Measurements from ENCODE around the gene LARGE2. TPM values are rescaled to one million over a fixed set of nuclear protein-coding genes. Genes with fewer than 3 reads are reported as not detected.
"Not testable (repeated sequence)": the region's sequence is repeated elsewhere in the genome, so short reads cannot be mapped to it uniquely, and the experiment has no call there.

Gene LARGE2
- total and polyA plus RNA-seq, 2 experiments from 2014 or later = 89.8 to 107 TPM

- no peak for TF ChIP-seq STAT1 (IDR thresholded peaks at IDR 0.05; ENCODE audit: unreplicated experiment)
- no peak for TF ChIP-seq POLR2AphosphoS5 (IDR thresholded peaks at IDR 0.05; ENCODE audit: low read depth)
- no peak for TF ChIP-seq EZH2 (IDR thresholded peaks at IDR 0.05; ENCODE audit: low read depth, unreplicated experiment)
- TF ChIP-seq CREB1 (CRISPR knock-in tag; IDR thresholded peaks at IDR 0.05; ENCODE audit: low read depth) = no peak
Observed at GRCh38 chr11:45905095-45905494, 17.4 kb upstream of the LARGE2 start (continued).

- DNase-seq (ENCODE audit: low spot score); H3K27ac Mint-ChIP-seq; H3F3A ChIP-seq (replicated peaks; ENCODE audit: low read depth); H3K27me3 ChIP-seq (ENCODE audit: insufficient read depth); H3K4me1 Mint-ChIP-seq; H4K20me1 ChIP-seq (replicated peaks; ENCODE audit: insufficient read depth); H3K4me3 ChIP-seq; H3K36me3 ChIP-seq (ENCODE audit: insufficient read depth); H3K4me2 ChIP-seq; H3K4me1 ChIP-seq (ENCODE audit: insufficient read depth); H3K9me3 Mint-ChIP-seq; H3K9me2 ChIP-seq (ENCODE audit: insufficient read depth); H3K4me3 Mint-ChIP-seq; H3K79me2 ChIP-seq (replicated peaks; ENCODE audit: insufficient read depth); H3K27ac ChIP-seq (ENCODE audit: low read depth); H2AFZ ChIP-seq; ATAC-seq: not testable (repeated sequence)
- H3K27me3 Mint-ChIP-seq (ENCODE audit: insufficient read depth, low read depth, poor library complexity) = peaks cover 30% of the 10 kb centered on the region
- peaks cover 19% of the 10 kb centered on the region for H3K36me3 Mint-ChIP-seq (ENCODE audit: low read depth)
Observed at GRCh38 chr11:45905576-45905975, 16.9 kb upstream of the LARGE2 start.

GRCh38 chr11:45906096-45906682 lies 16.3 kb upstream of the LARGE2 start:
- H3K36me3 ChIP-seq (ENCODE audit: insufficient read depth) = no peaks in the 10 kb centered on the region
- Mint-ChIP-seq H3K27me3 (ENCODE audit: insufficient read depth, low read depth, poor library complexity) (peaks cover 25% of the 10 kb centered on the region), H3K36me3 (ENCODE audit: low read depth) (peaks cover 21% of the 10 kb centered on the region), H3K9me3 (no peaks in the 10 kb centered on the region), H3K4me3 (no peak overlapping the region), H3K4me1 (no peaks in the 10 kb centered on the region; the same call in 2 of the 3 replicates), H3K27ac (no peak overlapping the region; the same call in 1 of the 2 replicates)
- ATAC-seq (no peak; the same call in 2 of the 3 replicates), DNase-seq (ENCODE audit: low spot score) (no peak)
- H3K27me3 ChIP-seq (ENCODE audit: insufficient read depth) = no peaks in the 10 kb centered on the region
- no peak overlapping the region for H3K4me2 ChIP-seq
- no peaks in the 10 kb centered on the region for H3K4me1 ChIP-seq (ENCODE audit: insufficient read depth)
- no peak overlapping the region for H2AFZ ChIP-seq
- no peaks in the 10 kb centered on the region for H3F3A ChIP-seq (replicated peaks; ENCODE audit: low read depth)
- H4K20me1 ChIP-seq (replicated peaks; ENCODE audit: insufficient read depth) = no peaks in the 10 kb centered on the region; the same call in 1 of the 2 replicates
- no peaks in the 10 kb centered on the region for H3K9me2 ChIP-seq (ENCODE audit: insufficient read depth)
- no peak overlapping the region for H3K27ac ChIP-seq (ENCODE audit: low read depth)
- H3K79me2 ChIP-seq (replicated peaks; ENCODE audit: insufficient read depth) = no peaks in the 10 kb centered on the region; the same call in 1 of the 2 replicates
- no peak overlapping the region for H3K4me3 ChIP-seq
- TF ChIP-seq CREB1 (CRISPR knock-in tag; IDR thresholded peaks at IDR 0.05; ENCODE audit: low read depth) = no peak
- no peak for TF ChIP-seq EZH2 (IDR thresholded peaks at IDR 0.05; ENCODE audit: low read depth, unreplicated experiment)
- TF ChIP-seq STAT1 (IDR thresholded peaks at IDR 0.05; ENCODE audit: unreplicated experiment) = no peak
- no peak for TF ChIP-seq ETS1 (IDR thresholded peaks at IDR 0.05)
- no peak for TF ChIP-seq ZNF462 (CRISPR knock-in tag; IDR thresholded peaks at IDR 0.05)
- TF ChIP-seq CTCF (conservative IDR thresholded peaks at IDR 0.05; ENCODE audit: low read depth in 2 of 2) = no peak
- no peak for TF ChIP-seq POLR2AphosphoS5 (IDR thresholded peaks at IDR 0.05; ENCODE audit: low read depth)
- TF ChIP-seq JUNB (IDR thresholded peaks at IDR 0.05; ENCODE audit: unreplicated experiment) = no peak
- TF ChIP-seq EZH2phosphoT487 (IDR thresholded peaks at IDR 0.05; ENCODE audit: unreplicated experiment) = no peak
- no peak for TF ChIP-seq NANOG (IDR thresholded peaks at IDR 0.05; ENCODE audit: borderline replicate concordance)
- TF ChIP-seq ZNF114 (CRISPR knock-in tag; IDR thresholded peaks at IDR 0.05) = no peak
